ENCODE data around the gene MICU1. TPM values are rescaled to one million over a fixed set of nuclear protein-coding genes. Genes with fewer than 3 reads are reported as not detected.
"Not testable (repeated sequence)": the region's sequence is repeated elsewhere in the genome, so short reads cannot be mapped to it uniquely, and the experiment has no call there.

MICU1 gene
- total and polyA plus RNA-seq, 10 of the 15 experiments (the other 5 are each of a cell fraction or from before 2014, with no cell fraction given): 18.2 to 36.4 (median 22.2) TPM

GRCh38 chr10:72328045-72328828 lies 297.6 kb downstream of the MICU1 start (continued):
- TF ChIP-seq ZBTB4 (CRISPR knock-in tag; IDR thresholded peaks at IDR 0.05): no peak
- TF ChIP-seq TCF3 (IDR thresholded peaks at IDR 0.05; ENCODE audit: borderline replicate concordance, insufficient read depth, low read depth, low read length): 0 out of 2 replicates have a peak, but pooled peaks have one; percentile 17

GRCh38 chr10:72326665-72327603 lies 298.9 kb downstream of the MICU1 start:
- H3K36me3 ChIP-seq (ENCODE audit: control insufficient read depth in 2 of 2, insufficient read depth in 2 of 2, low read length in 1 of 2); H3K27me3 ChIP-seq (replicated peaks in 1 of 2; ENCODE audit: control insufficient read depth in 2 of 2, insufficient read depth in 2 of 2, low read length in 1 of 2); in situ Hi-C loops (cut with MboI); DNase-seq (ENCODE audit: low read depth, low spot score); H3K4me3 ChIP-seq; H3K4me2 ChIP-seq (ENCODE audit: control insufficient read depth, insufficient read depth); intact Hi-C loops (cut with micrococcal nuclease; ENCODE audit: unreplicated experiment); H3K9ac ChIP-seq (ENCODE audit: control insufficient read depth, insufficient read depth, low read length); H3K9me3 ChIP-seq (replicated peaks; ENCODE audit: control insufficient read depth, insufficient read depth, low read length); H3K79me2 ChIP-seq (ENCODE audit: control insufficient read depth, insufficient read depth, low read length); H4K20me1 ChIP-seq (ENCODE audit: control insufficient read depth, insufficient read depth); H3K27ac ChIP-seq (ENCODE audit: control insufficient read depth, insufficient read depth); H2AFZ ChIP-seq (ENCODE audit: control insufficient read depth, low read depth, low read length); ATAC-seq; BruUV-seq (replicated peaks); FAIRE-seq: not testable (repeated sequence)
- WGBS (ENCODE audit: insufficient coverage, insufficient replicate concordance, low lambda C conversion rate, missing lambda C conversion rate): 67% methylated on average over 32 of the region's 32 CpGs
- H3K4me1 ChIP-seq (ENCODE audit: control insufficient read depth, insufficient read depth, low read length): peaks cover 50% of the 10 kb centered on the region
- POLR2A ChIA-PET: interaction anchor here (1.2 to 5.8 kb wide), 2 partner anchors 49 to 52 kb away, joined by 4 to 56 read pairs; partner anchors contain the start of gene DDIT4
- RAD21 ChIA-PET (ENCODE audit: unreplicated experiment): interaction anchor here (0.7 to 1.8 kb wide), 4 partner anchors 12 to 201 kb away, joined by 3 to 5 read pairs (median 4); no protein-coding TSS in a partner anchor
- SMC1A ChIA-PET (ENCODE audit: uncharacterized antibody, unreplicated experiment): interaction anchor here (0.7 to 1.9 kb wide), 4 partner anchors 52 to 201 kb away, joined by 3 to 7 read pairs (median 3); no protein-coding TSS in a partner anchor
- CTCF ChIA-PET: interaction anchor here (0.7 to 16.6 kb wide), 10 partner anchors 9 to 279 kb away, joined by 3 to 275 read pairs (median 4); partner anchors contain the start of gene DDIT4

- DNase-seq (ENCODE audit: low read depth, low spot score); H3K27me3 ChIP-seq (replicated peaks in 1 of 2; ENCODE audit: control insufficient read depth in 2 of 2, insufficient read depth in 2 of 2, low read length in 1 of 2); in situ Hi-C loops (cut with MboI); H3K79me2 ChIP-seq (ENCODE audit: control insufficient read depth, insufficient read depth, low read length); H3K4me3 ChIP-seq; FAIRE-seq; H4K20me1 ChIP-seq (ENCODE audit: control insufficient read depth, insufficient read depth); H3K9ac ChIP-seq (ENCODE audit: control insufficient read depth, insufficient read depth, low read length); POLR2A ChIA-PET; BruUV-seq (replicated peaks); H2AFZ ChIP-seq (ENCODE audit: control insufficient read depth, low read depth, low read length); H3K36me3 ChIP-seq (ENCODE audit: control insufficient read depth in 2 of 2, insufficient read depth in 2 of 2, low read length in 1 of 2); intact Hi-C loops (cut with micrococcal nuclease; ENCODE audit: unreplicated experiment); ATAC-seq; H3K9me3 ChIP-seq (replicated peaks; ENCODE audit: control insufficient read depth, insufficient read depth, low read length); H3K4me2 ChIP-seq (ENCODE audit: control insufficient read depth, insufficient read depth); H3K27ac ChIP-seq (ENCODE audit: control insufficient read depth, insufficient read depth): not testable (repeated sequence)
- H3K4me1 ChIP-seq (ENCODE audit: control insufficient read depth, insufficient read depth, low read length): peaks cover 50% of the 10 kb centered on the region
- ChIA-PET CTCF (interaction anchor here (1.4 to 16.6 kb wide), 3 partner anchors 10 to 277 kb away, joined by 3 to 275 read pairs (median 5); partner anchors contain the start of gene DDIT4), SMC1A (ENCODE audit: uncharacterized antibody, unreplicated experiment) (interaction anchor here (1.3 kb wide), 1 partner anchor 70 kb away, joined by 3 read pairs; no protein-coding TSS in a partner anchor), RAD21 (ENCODE audit: unreplicated experiment) (interaction anchor here (1.0 kb wide), 1 partner anchor 52 kb away, joined by 3 read pairs; no protein-coding TSS in a partner anchor)
- whole genome bisulfite sequencing (ENCODE audit: insufficient coverage, insufficient replicate concordance, low lambda C conversion rate, missing lambda C conversion rate): 94% methylated on average over 32 of the region's 49 CpGs
Observed at GRCh38 chr10:72325243-72326175, 300.4 kb downstream of the MICU1 start.

Data from GM12878 (cell line).